HEK293T (cell line): ENCODE results near the gene GPR25.

Experiments
- ARNT ChIP-seq: fragments of 450-650 bp; IDR thresholded peaks from 2 replicates; pipeline ENCODE4 v1.6.1; 2017; ENCODE audit warnings: mild to moderate bottlenecking
- LEF1 ChIP-seq: fragments of 450-650 bp; IDR thresholded peaks from 2 replicates; pipeline ENCODE4 v1.6.1; 2017; ENCODE audit warnings: mild to moderate bottlenecking, borderline replicate concordance
- SUZ12 ChIP-seq: fragments of 450-650 bp; IDR thresholded peaks from 2 replicates; pipeline ENCODE4 v1.6.1; 2016; ENCODE audit warnings: mild to moderate bottlenecking

- no peak for TF ChIP-seq LEF1
- no peak for TF ChIP-seq SUZ12
- no peak for TF ChIP-seq ARNT
These were observed 36.3 kb downstream of the GPR25 start for GRCh38 chr1:200909071-200909470.
